Neural cell (in vitro differentiated cells): ENCODE measurements around the gene FHIT.
"Not testable (repeated sequence)": the region's sequence is repeated elsewhere in the genome, so short reads cannot be mapped to it uniquely, and the experiment has no call there.

ENCODE experiments used
- CTCF ChIP-seq: fragments of 450-650 bp; IDR thresholded peaks from 2 replicates; pipeline ENCODE4 v1.5.1; 2014; ENCODE audit warnings: antibody characterized with exemption, mild to moderate bottlenecking, moderate library complexity; ENCODE audit not compliant: poor library complexity, severe bottlenecking
- POLR2AphosphoS5 ChIP-seq: IDR thresholded peaks from 2 replicates; pipeline ENCODE4 v1.6.1; 2012
- SMC3 ChIP-seq: fragments of 450-650 bp; conservative IDR thresholded peaks from 2 replicates; pipeline ENCODE4 v1.6.1; 2014; ENCODE audit warnings: antibody characterized with exemption, mild to moderate bottlenecking, moderate library complexity; ENCODE audit not compliant: poor library complexity

- not testable (repeated sequence) for TF ChIP-seq CTCF, SMC3, POLR2AphosphoS5
Measured at GRCh38 chr3:61190205-61190604, 61.0 kb downstream of the FHIT start.
